HL-60/S4 (cell line): ENCODE results near the gene ZNF555.
"Not testable (repeated sequence)": the region's sequence is repeated elsewhere in the genome, so short reads cannot be mapped to it uniquely, and the experiment has no call there.

ENCODE experiments used
- in situ Hi-C: fragments of 300-500 bp; cut with MboI; formaldehyde crosslinking; loops from 2 replicates; pipeline ENCODE4 v1.14.3; 2022; ENCODE audit warnings: low sequenced_read_pairs

The ZNF555 gene

DNA sequence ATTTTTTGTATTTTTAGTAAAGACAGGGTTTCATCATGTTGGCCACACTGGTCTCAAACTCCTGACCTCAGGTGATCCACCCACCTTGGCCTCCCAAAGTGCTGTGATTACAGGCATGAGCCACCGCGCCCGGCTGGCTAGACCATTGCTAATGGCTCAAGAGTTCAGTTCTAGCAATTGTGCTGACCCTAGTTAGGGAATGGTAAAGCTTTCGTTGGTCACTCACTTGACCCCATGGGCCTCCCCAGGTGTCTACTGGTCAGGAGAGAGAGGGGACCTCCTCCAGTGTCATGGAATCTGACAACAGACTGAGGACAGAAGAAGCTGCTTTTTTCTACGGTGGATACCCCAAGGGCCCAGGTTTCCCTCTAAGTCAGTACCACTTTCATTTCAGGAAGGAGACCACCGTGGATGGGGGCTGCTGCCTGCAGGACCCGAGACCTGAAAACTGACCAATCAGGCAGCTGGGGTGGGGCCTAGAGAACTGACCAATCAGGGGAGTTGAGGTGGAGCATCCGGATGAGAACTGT lies 25.3 kb downstream of the ZNF555 start:
- in situ Hi-C loops, result no loop called here

DNA sequence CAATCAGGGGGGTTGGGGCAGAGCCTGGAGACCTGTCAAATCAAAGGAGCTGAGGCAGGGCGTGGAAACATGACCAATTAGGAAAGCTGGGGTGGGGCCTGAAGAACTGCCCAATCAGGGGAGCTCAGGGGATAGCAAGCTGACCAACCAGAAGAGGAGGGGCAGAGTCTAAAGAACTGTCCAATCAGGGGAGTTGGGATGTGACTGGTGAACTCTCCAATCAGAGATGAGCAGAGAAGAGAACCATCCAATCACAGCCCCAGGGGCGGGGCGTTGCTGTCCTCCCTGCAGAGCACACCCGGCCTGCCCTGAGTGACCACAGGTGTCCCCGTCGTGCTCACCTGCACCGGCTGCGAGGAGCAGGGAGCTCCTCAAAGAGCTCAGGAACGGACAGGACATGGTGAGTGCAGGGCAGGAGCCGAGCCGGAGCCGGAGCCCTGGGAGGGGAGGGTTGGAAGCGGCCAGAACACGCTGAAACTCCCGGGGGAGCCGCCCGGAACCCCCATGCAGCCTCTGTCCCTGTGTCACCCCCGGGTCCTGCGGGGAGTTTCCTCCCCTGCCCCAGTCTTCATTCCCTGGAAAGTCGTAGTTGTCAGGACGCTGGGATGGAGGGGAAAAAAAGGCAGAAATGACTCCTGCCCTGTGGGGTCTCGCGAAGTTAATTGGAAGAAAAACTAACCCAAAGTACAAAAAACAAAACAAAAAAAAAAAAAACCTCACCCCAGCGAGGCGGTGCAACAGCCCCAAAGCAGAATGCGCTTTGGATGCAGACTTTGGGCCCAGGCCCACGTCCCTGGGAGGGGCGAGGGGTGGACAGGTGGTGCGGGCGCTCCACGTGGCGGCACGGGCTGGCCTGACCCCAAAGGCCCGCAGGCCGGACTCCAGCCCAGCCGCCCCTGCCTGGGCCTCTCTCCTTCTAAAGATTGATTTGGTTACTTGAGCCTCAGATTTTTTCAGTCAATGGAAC lies 26.0 kb downstream of the ZNF555 start, which contains the start of gene ZNF556:
ZNF556 (plus strand) TSS at position 311 of the 967 bp plus-strand sequence; CDS start at position 398, 87 bp downstream.
- in situ Hi-C loops, result no loop called here

- in situ Hi-C loops, result no loop called here
Observed at GRCh38 chr19:2869618-2870017, 28.3 kb downstream of the ZNF555 start.

DNA sequence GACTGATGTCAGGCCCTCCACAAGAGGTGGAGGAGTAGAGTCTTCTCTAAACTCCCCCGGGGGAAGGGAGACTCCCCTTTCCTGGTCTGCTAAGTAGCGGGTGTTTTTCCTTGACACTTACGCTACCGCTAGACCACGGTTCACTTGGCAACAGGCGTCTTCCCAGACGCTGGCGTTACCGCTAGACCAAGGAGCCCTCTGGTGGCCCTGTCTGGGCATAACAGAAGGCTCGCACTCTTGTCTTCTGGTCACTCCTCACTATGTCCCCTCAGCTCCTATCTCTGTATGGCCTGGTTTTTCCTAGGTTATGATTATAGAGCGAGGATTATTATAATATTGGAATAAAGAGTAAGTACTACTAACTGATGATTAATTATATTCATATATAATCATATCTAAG lies 30.9 kb downstream of the ZNF555 start:
- in situ Hi-C loops, result not testable (repeated sequence)

DNA sequence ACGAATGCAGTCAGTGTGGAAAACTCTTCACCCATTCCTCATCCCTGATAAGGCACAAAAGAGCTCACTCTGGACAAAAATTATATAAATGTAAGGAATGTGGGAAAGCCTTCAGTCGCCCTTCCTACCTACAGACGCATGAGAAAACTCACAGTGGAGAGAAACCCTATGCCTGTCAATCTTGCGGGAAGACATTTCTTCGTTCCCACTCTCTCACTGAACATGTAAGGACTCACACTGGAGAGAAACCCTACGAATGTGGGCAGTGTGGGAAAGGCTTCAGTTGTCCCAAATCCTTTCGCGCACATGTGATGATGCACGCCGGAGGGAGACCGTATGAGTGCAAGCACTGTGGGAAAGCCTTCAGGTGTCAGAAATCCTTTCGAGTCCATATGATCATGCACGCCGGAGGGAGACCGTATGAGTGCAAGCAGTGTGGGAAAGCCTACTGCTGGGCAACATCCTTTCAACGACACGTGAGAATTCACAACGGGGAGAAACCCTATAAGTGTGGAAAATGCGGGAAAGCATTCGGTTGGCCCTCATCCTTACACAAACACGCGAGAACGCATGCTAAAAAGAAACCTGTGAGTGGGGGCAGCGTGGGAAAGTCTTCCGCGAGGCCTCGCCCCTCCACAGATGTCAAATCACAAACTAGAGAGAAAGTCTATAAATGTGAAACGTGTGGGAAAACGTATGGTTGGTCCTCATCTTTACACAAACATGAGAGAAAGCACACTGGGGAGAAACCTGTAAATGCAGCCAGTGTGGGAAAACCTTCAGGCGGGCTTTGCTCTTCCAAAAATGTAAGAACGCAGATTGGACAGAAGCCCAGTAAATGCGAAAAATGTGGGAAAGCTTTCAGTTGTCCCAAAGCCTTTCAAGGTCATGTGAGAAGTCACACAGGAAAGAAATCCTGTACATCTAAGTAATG lies 36.4 kb downstream of the ZNF555 start:
- in situ Hi-C loops, result no loop called here

DNA sequence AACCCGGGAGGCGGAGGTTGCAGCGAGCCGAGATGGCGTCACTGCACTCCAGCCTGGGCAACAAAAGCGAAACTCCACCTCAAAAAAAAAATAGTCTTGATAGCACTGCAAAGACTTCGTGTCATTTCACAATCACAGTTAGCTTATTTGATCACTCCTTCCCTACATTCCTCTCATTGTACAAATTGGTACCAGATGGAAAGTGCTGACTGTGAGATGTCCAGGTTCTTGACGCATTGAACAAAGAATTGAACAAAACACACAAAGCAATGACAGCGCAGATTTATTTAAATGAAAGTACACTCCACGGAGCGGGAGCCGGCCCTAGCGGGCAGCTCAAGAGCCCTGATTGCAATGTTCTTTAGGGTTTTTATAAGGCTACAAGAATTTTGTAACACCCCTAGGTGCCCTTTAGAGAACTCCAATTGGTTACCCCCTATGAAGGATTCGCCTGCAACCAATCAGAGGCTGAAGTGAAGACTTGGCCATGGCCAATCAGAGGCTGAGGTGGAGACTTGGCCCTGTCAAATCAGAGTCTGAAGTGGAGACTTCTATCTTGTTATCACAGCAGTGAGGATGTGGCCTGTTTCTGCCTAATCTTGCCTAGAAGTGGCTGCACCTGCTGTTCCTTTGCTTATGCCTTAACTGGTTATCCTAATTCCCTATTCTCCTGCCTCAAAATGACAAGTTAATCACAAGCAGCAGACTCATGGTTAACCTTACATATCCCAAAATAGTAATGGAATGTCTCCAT lies 42.6 kb downstream of the ZNF555 start:
- in situ Hi-C loops, result no loop called here

GRCh38 chr19:2885736-2886135 lies 44.5 kb downstream of the ZNF555 start:
- in situ Hi-C loops, result no loop called here

DNA sequence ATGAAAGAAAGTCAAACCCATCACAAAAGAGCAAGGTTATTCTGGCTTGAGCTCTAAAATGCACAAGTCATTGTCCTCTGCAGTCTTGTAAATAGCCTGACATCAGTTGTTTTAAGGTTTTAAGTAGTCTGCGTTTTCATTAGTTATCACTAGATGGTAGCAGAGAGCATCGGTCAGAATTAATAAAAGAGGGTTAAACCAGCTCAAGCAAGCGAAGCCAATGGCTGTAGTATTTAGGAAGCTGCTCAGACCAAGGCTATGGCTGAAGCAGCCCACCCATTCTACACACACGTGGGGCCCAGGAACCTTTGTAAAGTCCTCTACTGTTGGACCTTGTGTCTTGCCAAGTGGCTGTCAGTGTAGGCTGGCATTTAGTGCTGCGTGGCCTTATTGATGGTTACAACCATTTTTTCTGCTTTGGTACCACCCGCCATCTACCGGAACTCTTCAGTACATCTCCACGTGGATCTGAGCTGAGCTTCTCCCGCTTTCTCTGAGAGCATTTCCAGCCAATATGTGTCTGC lies 46.2 kb downstream of the ZNF555 start:
- in situ Hi-C loops, result no loop called here

GRCh38 chr19:2888731-2889224 lies 47.5 kb downstream of the ZNF555 start:
- in situ Hi-C loops, result no loop called here

GRCh38 chr19:2890531-2890930 lies 49.3 kb downstream of the ZNF555 start:
- in situ Hi-C loops, result not testable (repeated sequence)

- in situ Hi-C loops, result no loop called here
Observed at GRCh38 chr19:2896694-2897093, 55.4 kb downstream of the ZNF555 start.

GRCh38 chr19:2900296-2901252 lies 59.3 kb downstream of the ZNF555 start, which contains the start of gene ZNF57:
TSS of gene ZNF57 (plus strand) at chr19:2900928. CDS start at chr19:2901046, 118 bp downstream.
- in situ Hi-C loops, result no loop called here

DNA sequence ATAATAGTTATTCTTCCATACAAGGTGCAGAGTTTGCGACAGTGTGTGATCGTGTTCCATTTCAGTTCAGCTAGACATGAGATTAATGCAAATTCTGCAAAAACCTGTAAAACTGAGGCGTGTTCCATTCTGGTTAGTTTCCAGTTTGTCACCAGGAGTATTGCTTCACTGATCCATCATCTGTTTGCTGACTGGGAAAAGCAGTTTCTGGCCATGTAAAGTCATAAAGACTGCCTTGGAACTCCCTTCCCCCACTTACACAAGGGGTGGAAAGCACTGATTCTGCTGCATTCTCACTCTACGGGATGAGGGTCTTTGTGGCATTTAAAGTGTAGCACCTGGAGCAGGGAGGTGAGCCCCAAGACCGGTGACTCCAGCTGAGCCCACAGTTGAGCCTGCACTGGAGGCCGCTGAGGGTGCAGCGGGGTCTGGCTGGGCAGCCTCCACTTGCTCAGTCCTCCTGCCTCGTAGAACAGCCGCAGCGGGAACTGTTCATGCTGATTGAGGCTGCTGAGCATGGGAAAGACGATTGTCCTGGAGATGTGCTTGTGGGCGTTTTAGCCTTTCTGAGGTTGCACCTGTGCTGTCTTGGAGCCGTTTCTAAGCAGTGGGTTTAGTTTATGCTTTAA lies 61.4 kb downstream of the ZNF555 start:
- in situ Hi-C loops, result no loop called here

- in situ Hi-C loops, result not testable (repeated sequence)
Observed at GRCh38 chr19:2903326-2903725, 62.1 kb downstream of the ZNF555 start.

DNA sequence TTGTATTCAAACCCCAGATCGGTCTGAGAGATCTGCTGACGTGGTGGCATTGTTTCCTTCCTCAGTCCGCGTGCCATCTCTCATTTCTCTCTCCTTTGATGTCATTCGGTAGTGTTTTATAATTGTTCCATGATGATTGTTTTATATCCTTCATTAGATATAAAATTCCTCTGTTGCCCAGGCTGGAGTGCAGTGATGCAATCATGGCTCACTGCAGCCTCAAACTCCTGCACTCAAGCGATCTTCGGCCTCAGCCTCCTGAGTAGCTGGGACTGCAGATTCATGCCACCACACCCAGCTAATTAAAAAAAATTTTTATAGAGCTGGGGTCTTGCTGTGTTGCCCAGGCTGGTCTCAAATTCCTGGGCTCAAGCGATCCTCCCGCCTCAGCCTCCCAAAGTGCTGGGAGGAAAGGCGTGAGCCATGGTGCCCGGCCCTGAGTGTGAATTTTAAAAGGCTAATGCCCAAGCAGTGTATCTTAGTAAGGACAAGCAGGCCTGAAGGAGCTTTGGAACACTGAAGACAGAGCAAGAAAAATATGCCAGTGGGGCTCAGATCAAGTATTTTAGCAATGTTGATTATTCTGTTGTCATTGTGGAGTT lies 64.7 kb downstream of the ZNF555 start:
- in situ Hi-C loops, result no loop called here

DNA sequence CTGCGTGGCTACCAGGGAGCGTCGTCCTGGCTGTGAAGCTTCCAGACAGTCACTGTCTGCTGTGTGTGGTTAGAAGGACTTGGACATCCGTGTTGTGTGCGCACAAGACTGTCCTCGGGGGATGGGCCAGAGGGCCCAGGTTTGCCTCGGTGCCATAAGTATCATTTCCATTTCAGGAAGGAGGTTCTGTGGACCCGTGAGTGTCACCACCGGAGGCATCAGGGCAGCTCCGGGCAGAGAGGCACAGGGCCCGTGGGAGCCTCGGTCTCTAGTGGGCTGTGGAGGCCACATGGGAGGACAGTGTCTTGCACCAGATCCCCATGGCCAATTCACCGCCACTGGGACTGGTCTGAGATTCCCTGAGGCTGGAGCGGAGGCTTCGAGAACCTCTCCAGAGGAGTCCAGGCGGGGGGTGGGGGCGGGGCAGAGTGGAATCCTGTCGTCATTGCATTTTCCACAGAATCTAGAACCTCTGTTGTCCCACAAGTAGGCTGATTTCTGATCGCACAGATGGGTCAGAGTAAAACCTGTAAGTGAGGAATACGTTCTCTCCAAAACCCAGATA lies 65.4 kb downstream of the ZNF555 start:
- in situ Hi-C loops, result no loop called here
